HG03175 (cell line): ENCODE measurements around the gene TTYH3.

Source experiments
- ATAC-seq: cut with Tn5 transposase; IDR thresholded peaks from one replicate; pipeline ENCODE4 v1.9.1; 2021; ENCODE audit warnings: mild to moderate bottlenecking, moderate library complexity; ENCODE audit not compliant: unreplicated experiment

Gene TTYH3

GRCh38 chr7:2645274-2645868 lies 13.6 kb downstream of the TTYH3 start:
- ATAC-seq, result peak; percentile 42

- no peak for ATAC-seq
These were observed 14.5 kb downstream of the TTYH3 start for GRCh38 chr7:2646336-2646679.

GRCh38 chr7:2646680-2647571 lies 15.1 kb downstream of the TTYH3 start:
- ATAC-seq, result no peak

- ATAC-seq, result no peak
These were observed 15.9 kb downstream of the TTYH3 start for GRCh38 chr7:2647594-2648172.

GRCh38 chr7:2649139-2649838 lies 17.5 kb downstream of the TTYH3 start:
- ATAC-seq, result no peak

- ATAC-seq, result no peak
These were observed 18.2 kb downstream of the TTYH3 start for GRCh38 chr7:2649991-2650390.

- ATAC-seq, result no peak
These were observed 18.7 kb downstream of the TTYH3 start for GRCh38 chr7:2650451-2650850.

GRCh38 chr7:2651336-2651735 lies 19.6 kb downstream of the TTYH3 start:
- no peak for ATAC-seq

- no peak for ATAC-seq
These were observed 20.3 kb downstream of the TTYH3 start for GRCh38 chr7:2651847-2652735.

- ATAC-seq, result no peak
These were observed 20.9 kb downstream of the TTYH3 start for GRCh38 chr7:2652736-2653060.

- ATAC-seq, result no peak
These were observed 22.3 kb downstream of the TTYH3 start for GRCh38 chr7:2654059-2654458.

- ATAC-seq, result no peak
These were observed 24.3 kb downstream of the TTYH3 start for GRCh38 chr7:2655870-2656614.

GRCh38 chr7:2657208-2657607 lies 25.4 kb downstream of the TTYH3 start:
- no peak for ATAC-seq

GRCh38 chr7:2657920-2658671 lies 26.3 kb downstream of the TTYH3 start:
- ATAC-seq, result no peak

GRCh38 chr7:2658941-2659340 lies 27.2 kb downstream of the TTYH3 start:
- no peak for ATAC-seq

- ATAC-seq, result no peak
These were observed 28.0 kb downstream of the TTYH3 start for GRCh38 chr7:2659556-2660358.

GRCh38 chr7:2660359-2661095 lies 28.7 kb downstream of the TTYH3 start:
- ATAC-seq, result no peak

GRCh38 chr7:2661096-2661449 lies 29.3 kb downstream of the TTYH3 start:
- no peak for ATAC-seq
